Right lobe of liver (tissue), 4 donors: ENCODE results near the gene LGALS9C.
"Not testable (repeated sequence)": the region's sequence is repeated elsewhere in the genome, so short reads cannot be mapped to it uniquely, and the experiment has no call there.

Experiments
- CTCF ChIP-seq, 4 donors: fragments of 200-600 bp in 3 of 4; fragments of 450-650 bp in 1 of 4; IDR thresholded peaks; one replicate each; pipeline versions ENCODE4 v1.5.1 to v1.8.0; 2016 to 2022; ENCODE audit warnings: antibody characterized with exemption in 4 of 4, mild to moderate bottlenecking in 2 of 4
- POLR2A ChIP-seq: fragments of 450-650 bp; IDR thresholded peaks from one replicate; pipeline ENCODE4 v1.6.1; 2017; ENCODE audit warnings: antibody characterized with exemption, mild to moderate bottlenecking
- donor health status: DM: no; HTN: no; CAD: no.
- donor health status: DM: no; HTN: no; CAD: no.
- donor health status: DM: no; HTN: yes; CAD: no.

- not testable (repeated sequence) for TF ChIP-seq POLR2A; CTCF (IDR thresholded peaks at IDR 0.05)
These were observed 52.4 kb downstream of the LGALS9C start for GRCh38 chr17:18528899-18529500.
